Measurements from ENCODE around the gene MAPT. TPM values are rescaled to one million over a fixed set of nuclear protein-coding genes. Genes with fewer than 3 reads are reported as not detected.

MAPT gene
- total and polyA plus RNA-seq, 2 of the 13 experiments (the other 11 are each of a cell fraction or from before 2014, with no cell fraction given), result 2.1 to 2.8 TPM

DNA sequence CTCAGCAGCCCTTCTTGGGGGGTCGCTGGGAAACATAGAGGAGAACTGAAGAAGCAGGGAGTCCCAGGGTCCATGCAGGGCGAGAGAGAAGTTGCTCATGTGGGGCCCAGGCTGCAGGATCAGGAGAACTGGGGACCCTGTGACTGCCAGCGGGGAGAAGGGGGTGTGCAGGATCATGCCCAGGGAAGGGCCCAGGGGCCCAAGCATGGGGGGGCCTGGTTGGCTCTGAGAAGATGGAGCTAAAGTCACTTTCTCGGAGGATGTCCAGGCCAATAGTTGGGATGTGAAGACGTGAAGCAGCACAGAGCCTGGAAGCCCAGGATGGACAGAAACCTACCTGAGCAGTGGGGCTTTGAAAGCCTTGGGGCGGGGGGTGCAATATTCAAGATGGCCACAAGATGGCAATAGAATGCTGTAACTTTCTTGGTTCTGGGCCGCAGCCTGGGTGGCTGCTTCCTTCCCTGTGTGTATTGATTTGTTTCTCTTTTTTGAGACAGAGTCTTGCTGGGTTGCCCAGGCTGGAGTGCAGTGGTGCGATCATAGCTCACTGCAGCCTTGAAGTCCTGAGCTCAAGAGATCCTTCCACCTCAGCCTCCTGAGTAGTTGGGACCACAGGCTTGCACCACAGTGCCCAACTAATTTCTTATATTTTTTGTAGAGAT is 108.1 kb downstream of the MAPT start (continued):
- TF ChIP-seq, protein P1, sequence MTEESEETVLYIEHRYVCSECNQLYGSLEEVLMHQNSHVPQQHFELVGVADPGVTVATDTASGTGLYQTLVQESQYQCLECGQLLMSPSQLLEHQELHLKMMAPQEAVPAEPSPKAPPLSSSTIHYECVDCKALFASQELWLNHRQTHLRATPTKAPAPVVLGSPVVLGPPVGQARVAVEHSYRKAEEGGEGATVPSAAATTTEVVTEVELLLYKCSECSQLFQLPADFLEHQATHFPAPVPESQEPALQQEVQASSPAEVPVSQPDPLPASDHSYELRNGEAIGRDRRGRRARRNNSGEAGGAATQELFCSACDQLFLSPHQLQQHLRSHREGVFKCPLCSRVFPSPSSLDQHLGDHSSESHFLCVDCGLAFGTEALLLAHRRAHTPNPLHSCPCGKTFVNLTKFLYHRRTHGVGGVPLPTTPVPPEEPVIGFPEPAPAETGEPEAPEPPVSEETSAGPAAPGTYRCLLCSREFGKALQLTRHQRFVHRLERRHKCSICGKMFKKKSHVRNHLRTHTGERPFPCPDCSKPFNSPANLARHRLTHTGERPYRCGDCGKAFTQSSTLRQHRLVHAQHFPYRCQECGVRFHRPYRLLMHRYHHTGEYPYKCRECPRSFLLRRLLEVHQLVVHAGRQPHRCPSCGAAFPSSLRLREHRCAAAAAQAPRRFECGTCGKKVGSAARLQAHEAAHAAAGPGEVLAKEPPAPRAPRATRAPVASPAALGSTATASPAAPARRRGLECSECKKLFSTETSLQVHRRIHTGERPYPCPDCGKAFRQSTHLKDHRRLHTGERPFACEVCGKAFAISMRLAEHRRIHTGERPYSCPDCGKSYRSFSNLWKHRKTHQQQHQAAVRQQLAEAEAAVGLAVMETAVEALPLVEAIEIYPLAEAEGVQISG (CRISPR knock-in tag; IDR thresholded peaks at IDR 0.05), result peak; percentile 55
- no peak; the same call in 1 of the 2 replicates for TF ChIP-seq ZNF816 (CRISPR knock-in tag; IDR thresholded peaks at IDR 0.05; ENCODE audit: borderline replicate concordance)
- no peak for TF ChIP-seq RFXANK (CRISPR knock-in tag; IDR thresholded peaks at IDR 0.05)
- TF ChIP-seq ZNF747 (CRISPR knock-in tag; IDR thresholded peaks at IDR 0.05; ENCODE audit: borderline replicate concordance), result no peak; the same call in 1 of the 2 replicates
- TF ChIP-seq, protein P2, sequence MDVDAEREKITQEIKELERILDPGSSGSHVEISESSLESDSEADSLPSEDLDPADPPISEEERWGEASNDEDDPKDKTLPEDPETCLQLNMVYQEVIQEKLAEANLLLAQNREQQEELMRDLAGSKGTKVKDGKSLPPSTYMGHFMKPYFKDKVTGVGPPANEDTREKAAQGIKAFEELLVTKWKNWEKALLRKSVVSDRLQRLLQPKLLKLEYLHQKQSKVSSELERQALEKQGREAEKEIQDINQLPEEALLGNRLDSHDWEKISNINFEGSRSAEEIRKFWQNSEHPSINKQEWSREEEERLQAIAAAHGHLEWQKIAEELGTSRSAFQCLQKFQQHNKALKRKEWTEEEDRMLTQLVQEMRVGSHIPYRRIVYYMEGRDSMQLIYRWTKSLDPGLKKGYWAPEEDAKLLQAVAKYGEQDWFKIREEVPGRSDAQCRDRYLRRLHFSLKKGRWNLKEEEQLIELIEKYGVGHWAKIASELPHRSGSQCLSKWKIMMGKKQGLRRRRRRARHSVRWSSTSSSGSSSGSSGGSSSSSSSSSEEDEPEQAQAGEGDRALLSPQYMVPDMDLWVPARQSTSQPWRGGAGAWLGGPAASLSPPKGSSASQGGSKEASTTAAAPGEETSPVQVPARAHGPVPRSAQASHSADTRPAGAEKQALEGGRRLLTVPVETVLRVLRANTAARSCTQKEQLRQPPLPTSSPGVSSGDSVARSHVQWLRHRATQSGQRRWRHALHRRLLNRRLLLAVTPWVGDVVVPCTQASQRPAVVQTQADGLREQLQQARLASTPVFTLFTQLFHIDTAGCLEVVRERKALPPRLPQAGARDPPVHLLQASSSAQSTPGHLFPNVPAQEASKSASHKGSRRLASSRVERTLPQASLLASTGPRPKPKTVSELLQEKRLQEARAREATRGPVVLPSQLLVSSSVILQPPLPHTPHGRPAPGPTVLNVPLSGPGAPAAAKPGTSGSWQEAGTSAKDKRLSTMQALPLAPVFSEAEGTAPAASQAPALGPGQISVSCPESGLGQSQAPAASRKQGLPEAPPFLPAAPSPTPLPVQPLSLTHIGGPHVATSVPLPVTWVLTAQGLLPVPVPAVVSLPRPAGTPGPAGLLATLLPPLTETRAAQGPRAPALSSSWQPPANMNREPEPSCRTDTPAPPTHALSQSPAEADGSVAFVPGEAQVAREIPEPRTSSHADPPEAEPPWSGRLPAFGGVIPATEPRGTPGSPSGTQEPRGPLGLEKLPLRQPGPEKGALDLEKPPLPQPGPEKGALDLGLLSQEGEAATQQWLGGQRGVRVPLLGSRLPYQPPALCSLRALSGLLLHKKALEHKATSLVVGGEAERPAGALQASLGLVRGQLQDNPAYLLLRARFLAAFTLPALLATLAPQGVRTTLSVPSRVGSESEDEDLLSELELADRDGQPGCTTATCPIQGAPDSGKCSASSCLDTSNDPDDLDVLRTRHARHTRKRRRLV (CRISPR knock-in tag; IDR thresholded peaks at IDR 0.05), result peak; percentile 74; the same call in 1 of the 2 replicates
- no peak for TF ChIP-seq ZNF367 (CRISPR knock-in tag; IDR thresholded peaks at IDR 0.05; ENCODE audit: borderline replicate concordance)
- TF ChIP-seq, protein P3, sequence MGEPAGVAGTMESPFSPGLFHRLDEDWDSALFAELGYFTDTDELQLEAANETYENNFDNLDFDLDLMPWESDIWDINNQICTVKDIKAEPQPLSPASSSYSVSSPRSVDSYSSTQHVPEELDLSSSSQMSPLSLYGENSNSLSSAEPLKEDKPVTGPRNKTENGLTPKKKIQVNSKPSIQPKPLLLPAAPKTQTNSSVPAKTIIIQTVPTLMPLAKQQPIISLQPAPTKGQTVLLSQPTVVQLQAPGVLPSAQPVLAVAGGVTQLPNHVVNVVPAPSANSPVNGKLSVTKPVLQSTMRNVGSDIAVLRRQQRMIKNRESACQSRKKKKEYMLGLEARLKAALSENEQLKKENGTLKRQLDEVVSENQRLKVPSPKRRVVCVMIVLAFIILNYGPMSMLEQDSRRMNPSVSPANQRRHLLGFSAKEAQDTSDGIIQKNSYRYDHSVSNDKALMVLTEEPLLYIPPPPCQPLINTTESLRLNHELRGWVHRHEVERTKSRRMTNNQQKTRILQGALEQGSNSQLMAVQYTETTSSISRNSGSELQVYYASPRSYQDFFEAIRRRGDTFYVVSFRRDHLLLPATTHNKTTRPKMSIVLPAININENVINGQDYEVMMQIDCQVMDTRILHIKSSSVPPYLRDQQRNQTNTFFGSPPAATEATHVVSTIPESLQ (CRISPR knock-in tag; conservative IDR thresholded peaks at IDR 0.05), result no peak; the same call in 1 of the 2 replicates
- no peak for TF ChIP-seq ZNF225 (CRISPR knock-in tag; IDR thresholded peaks at IDR 0.05)
- TF ChIP-seq RXRB (CRISPR knock-in tag; IDR thresholded peaks at IDR 0.05; ENCODE audit: borderline replicate concordance), result peak; percentile 51; the same call in 1 of the 2 replicates
- TF ChIP-seq CENPT (CRISPR knock-in tag; IDR thresholded peaks at IDR 0.05; ENCODE audit: low read depth), result no peak
- TF ChIP-seq MIER3 (CRISPR knock-in tag; IDR thresholded peaks at IDR 0.05; ENCODE audit: borderline replicate concordance), result no peak; the same call in 1 of the 2 replicates
- TF ChIP-seq, protein P4, sequence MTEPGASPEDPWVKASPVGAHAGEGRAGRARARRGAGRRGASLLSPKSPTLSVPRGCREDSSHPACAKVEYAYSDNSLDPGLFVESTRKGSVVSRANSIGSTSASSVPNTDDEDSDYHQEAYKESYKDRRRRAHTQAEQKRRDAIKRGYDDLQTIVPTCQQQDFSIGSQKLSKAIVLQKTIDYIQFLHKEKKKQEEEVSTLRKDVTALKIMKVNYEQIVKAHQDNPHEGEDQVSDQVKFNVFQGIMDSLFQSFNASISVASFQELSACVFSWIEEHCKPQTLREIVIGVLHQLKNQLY (CRISPR knock-in tag; IDR thresholded peaks at IDR 0.05), result no peak
- TF ChIP-seq, protein P5, sequence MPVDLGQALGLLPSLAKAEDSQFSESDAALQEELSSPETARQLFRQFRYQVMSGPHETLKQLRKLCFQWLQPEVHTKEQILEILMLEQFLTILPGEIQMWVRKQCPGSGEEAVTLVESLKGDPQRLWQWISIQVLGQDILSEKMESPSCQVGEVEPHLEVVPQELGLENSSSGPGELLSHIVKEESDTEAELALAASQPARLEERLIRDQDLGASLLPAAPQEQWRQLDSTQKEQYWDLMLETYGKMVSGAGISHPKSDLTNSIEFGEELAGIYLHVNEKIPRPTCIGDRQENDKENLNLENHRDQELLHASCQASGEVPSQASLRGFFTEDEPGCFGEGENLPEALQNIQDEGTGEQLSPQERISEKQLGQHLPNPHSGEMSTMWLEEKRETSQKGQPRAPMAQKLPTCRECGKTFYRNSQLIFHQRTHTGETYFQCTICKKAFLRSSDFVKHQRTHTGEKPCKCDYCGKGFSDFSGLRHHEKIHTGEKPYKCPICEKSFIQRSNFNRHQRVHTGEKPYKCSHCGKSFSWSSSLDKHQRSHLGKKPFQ (CRISPR knock-in tag; IDR thresholded peaks at IDR 0.05; ENCODE audit: insufficient replicate concordance), result peak; percentile 99
- 0 out of 2 replicates have a peak, but pooled peaks have one; percentile 60 for TF ChIP-seq RORA (CRISPR knock-in tag; IDR thresholded peaks at IDR 0.05)
- TF ChIP-seq FOXM1 (CRISPR knock-in tag; IDR thresholded peaks at IDR 0.05), result no peak
- TF ChIP-seq ZNF224 (CRISPR knock-in tag; IDR thresholded peaks at IDR 0.05), result 0 out of 2 replicates have a peak, but pooled peaks have one; percentile 32

Data from HepG2 (cell line).